Chondrocyte (in vitro differentiated cells): ENCODE measurements around the gene MDH1B. TPM values are rescaled to one million over a fixed set of nuclear protein-coding genes. Genes with fewer than 3 reads are reported as not detected.

Source experiments
- DNase-seq: peaks from one replicate; pipeline ENCODE4 v3.0.0; 2021; ENCODE audit warnings: mixed read lengths, low spot score
- H3K27ac Mint-ChIP-seq: one replicate; pipeline ENCODE4 v1.8.0; 2021; ENCODE audit warnings: mild to moderate bottlenecking, moderate library complexity, mixed read lengths; ENCODE audit not compliant: unreplicated experiment
- H3K27me3 Mint-ChIP-seq: 2 replicates; pipeline ENCODE4 v1.8.0; 2021; ENCODE audit warnings: low read depth, mixed read lengths
- H3K36me3 Mint-ChIP-seq: 2 replicates; pipeline ENCODE4 v1.8.0; 2021; ENCODE audit warnings: low read depth, mixed read lengths
- H3K4me1 Mint-ChIP-seq: 2 replicates; pipeline ENCODE4 v1.8.0; 2021; ENCODE audit warnings: low read depth, mild to moderate bottlenecking, mixed read lengths
- H3K4me3 Mint-ChIP-seq: one replicate; pipeline ENCODE4 v1.8.0; 2021; ENCODE audit warnings: mild to moderate bottlenecking, moderate library complexity, mixed read lengths; ENCODE audit not compliant: unreplicated experiment
- H3K9me3 Mint-ChIP-seq: 2 replicates; pipeline ENCODE4 v1.8.0; 2021; ENCODE audit warnings: low read depth, mixed read lengths
- total RNA-seq: library from RNA; stranded (reverse); gene quantifications from 3 replicates; pipeline ENCODE4 v1.2.1, GENCODE V29; 2021
- TF ChIP-seq, protein P1 (sequence below): fragments of 200-600 bp; sonication (generic); IDR thresholded peaks from 2 replicates; pipeline ENCODE4 v1.5.0; 2021; ENCODE audit warnings: antibody characterized with exemption, mild to moderate bottlenecking, moderate library complexity

MDH1B gene
- total RNA-seq, 1 donor from 2014 or later, result 0.82 TPM

- Mint-ChIP-seq H3K4me3 (no peak overlapping the region), H3K4me1 (no peaks in the 10 kb centered on the region), H3K9me3 (peaks cover 27% of the 10 kb centered on the region), H3K27ac (no peak overlapping the region), H3K36me3 (peaks cover 51% of the 10 kb centered on the region), H3K27me3 (no peaks in the 10 kb centered on the region)
- TF ChIP-seq, protein P1, sequence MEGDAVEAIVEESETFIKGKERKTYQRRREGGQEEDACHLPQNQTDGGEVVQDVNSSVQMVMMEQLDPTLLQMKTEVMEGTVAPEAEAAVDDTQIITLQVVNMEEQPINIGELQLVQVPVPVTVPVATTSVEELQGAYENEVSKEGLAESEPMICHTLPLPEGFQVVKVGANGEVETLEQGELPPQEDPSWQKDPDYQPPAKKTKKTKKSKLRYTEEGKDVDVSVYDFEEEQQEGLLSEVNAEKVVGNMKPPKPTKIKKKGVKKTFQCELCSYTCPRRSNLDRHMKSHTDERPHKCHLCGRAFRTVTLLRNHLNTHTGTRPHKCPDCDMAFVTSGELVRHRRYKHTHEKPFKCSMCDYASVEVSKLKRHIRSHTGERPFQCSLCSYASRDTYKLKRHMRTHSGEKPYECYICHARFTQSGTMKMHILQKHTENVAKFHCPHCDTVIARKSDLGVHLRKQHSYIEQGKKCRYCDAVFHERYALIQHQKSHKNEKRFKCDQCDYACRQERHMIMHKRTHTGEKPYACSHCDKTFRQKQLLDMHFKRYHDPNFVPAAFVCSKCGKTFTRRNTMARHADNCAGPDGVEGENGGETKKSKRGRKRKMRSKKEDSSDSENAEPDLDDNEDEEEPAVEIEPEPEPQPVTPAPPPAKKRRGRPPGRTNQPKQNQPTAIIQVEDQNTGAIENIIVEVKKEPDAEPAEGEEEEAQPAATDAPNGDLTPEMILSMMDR, result no peak
- no peak for DNase-seq
Measured at GRCh38 chr2:206780671-206781070, 15.5 kb upstream of the MDH1B start.

DNA sequence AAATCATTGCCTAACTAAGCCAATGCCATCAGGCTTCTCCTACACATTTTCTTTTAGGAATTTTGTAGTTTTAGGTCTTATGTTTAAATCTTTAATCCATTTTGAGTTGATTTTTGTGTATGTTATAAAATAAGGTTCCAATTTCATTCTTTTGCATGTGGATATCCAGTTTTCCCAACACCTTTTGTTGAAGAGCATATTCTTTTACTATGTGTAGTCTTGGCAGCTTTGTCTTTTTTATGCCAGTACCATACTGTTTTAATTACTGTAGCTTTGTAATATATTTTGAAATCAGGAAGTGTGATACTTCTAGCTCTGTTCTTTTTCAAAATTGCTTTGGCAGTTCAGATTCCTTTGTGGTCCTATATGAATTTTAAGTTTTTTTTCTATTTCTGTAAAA, 11.3 kb upstream of the MDH1B start:
- H3K36me3 Mint-ChIP-seq, result peaks cover 57% of the 10 kb centered on the region
- no peak for DNase-seq
- H3K4me1 Mint-ChIP-seq, result no peaks in the 10 kb centered on the region
- TF ChIP-seq, protein P1, result no peak
- no peak overlapping the region for H3K27ac Mint-ChIP-seq
- no peak overlapping the region for H3K4me3 Mint-ChIP-seq
- peaks cover 34% of the 10 kb centered on the region for H3K9me3 Mint-ChIP-seq
- no peaks in the 10 kb centered on the region for H3K27me3 Mint-ChIP-seq

DNA sequence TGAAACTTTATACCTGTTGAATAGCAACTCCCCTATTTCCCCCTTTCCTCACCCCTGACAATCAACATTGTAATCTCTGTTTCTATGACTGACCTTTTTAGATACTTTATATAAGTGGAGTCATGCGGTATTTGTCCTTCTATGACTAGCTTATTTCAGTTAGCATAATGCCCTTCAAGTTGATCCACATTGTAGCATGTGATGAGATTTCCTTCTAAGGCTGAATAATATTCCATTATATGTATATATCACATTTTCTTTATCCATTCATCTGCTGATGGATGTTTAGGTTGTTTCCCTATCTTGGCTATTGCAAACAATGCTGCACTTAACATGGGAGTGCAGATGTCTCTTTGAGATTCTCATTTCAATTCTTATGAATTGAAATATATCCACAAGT, 9.7 kb upstream of the MDH1B start:
- Mint-ChIP-seq H3K27ac (peak overlapping the region; percentile 15), H3K4me3 (no peak overlapping the region), H3K9me3 (peaks cover 26% of the 10 kb centered on the region), H3K4me1 (no peaks in the 10 kb centered on the region), H3K27me3 (no peaks in the 10 kb centered on the region), H3K36me3 (peaks cover 47% of the 10 kb centered on the region)
- no peak for DNase-seq
- TF ChIP-seq, protein P1, result no peak

DNA sequence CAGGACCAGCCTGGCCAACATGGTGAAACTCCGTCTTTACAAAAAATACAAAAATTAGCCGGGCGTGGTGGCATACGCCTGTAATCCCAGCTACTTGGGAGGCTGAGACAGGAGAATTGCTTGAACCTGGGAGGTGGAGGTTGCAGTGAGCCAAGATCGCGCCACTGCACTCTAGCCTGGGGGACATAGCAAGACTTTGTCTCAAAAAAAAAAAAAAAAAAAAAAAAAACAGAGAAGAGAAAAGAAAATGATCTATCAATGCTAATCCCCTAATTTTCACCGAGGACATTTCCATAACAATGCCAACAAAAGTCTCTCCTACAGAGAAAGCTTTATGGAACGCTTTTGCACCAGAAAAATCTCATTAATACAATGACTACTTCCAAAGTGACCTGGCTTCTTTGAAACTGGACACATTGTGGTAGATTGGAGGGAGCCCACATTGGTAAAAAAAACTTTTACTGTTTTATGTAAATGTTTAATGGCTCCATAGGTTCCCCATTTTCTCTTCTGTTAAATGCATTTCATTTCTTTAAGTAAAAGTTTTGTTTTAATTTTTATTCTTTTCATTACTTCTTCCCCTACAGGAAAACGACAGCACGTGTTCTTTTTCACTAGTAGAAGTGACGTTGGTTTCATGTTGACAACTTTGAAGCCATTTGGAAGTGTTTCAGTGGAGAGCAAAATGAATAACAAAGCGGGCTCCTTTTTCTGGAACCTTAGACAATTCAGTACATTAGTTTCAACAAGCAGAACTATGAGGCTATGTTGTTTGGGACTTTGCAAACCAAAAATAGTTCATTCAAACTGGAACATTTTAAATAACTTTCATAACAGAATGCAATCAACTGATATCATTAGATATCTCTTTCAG, 1.2 kb upstream of the MDH1B start:
- peak overlapping the region; percentile 94 for H3K4me3 Mint-ChIP-seq
- H3K9me3 Mint-ChIP-seq, result no peaks in the 10 kb centered on the region
- H3K4me1 Mint-ChIP-seq, result peaks cover 24% of the 10 kb centered on the region
- H3K36me3 Mint-ChIP-seq, result peaks cover 4% of the 10 kb centered on the region
- no peak for DNase-seq
- TF ChIP-seq, protein P1, result no peak
- no peaks in the 10 kb centered on the region for H3K27me3 Mint-ChIP-seq
- H3K27ac Mint-ChIP-seq, result peak overlapping the region; percentile 99

DNA sequence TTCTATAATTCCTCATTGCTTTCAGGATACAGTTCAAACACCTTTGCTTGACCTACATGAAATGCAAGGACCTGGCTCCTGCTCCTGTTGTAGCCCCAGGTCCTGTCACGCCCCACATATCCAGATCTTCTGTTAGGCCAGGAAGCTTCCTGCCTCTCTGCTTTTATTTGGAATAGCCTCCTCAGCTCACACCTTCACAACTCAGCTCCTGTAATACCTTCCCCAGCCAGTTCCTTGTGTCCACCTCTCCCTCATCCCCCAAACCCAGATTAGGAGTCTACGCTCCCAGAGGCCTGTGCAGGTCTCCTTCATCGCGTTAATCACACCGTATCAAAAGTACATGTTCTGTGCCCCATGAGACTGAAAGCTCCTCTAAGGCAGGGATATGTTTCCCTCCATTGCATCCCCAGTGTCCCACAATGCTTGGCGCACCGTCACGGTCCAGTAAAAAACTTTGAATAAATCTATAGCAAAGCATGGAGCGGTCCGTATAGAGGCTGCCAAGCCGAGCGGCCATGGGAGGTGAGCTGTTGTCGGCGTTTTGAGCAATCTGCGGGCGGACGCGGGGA, 371 bp downstream of the MDH1B start:
- Mint-ChIP-seq H3K36me3 (peaks cover 4% of the 10 kb centered on the region), H3K27me3 (peaks cover 5% of the 10 kb centered on the region), H3K4me1 (peaks cover 24% of the 10 kb centered on the region), H3K9me3 (no peaks in the 10 kb centered on the region), H3K4me3 (peak overlapping the region; percentile 94), H3K27ac (peak overlapping the region; percentile 99)
- TF ChIP-seq, protein P1, result no peak
- no peak for DNase-seq
